ENCODE data around the gene XBP1.
A peak's percentile ranks its signal among the peaks of the same experiment; 100 is the strongest.

The XBP1 gene

DNA sequence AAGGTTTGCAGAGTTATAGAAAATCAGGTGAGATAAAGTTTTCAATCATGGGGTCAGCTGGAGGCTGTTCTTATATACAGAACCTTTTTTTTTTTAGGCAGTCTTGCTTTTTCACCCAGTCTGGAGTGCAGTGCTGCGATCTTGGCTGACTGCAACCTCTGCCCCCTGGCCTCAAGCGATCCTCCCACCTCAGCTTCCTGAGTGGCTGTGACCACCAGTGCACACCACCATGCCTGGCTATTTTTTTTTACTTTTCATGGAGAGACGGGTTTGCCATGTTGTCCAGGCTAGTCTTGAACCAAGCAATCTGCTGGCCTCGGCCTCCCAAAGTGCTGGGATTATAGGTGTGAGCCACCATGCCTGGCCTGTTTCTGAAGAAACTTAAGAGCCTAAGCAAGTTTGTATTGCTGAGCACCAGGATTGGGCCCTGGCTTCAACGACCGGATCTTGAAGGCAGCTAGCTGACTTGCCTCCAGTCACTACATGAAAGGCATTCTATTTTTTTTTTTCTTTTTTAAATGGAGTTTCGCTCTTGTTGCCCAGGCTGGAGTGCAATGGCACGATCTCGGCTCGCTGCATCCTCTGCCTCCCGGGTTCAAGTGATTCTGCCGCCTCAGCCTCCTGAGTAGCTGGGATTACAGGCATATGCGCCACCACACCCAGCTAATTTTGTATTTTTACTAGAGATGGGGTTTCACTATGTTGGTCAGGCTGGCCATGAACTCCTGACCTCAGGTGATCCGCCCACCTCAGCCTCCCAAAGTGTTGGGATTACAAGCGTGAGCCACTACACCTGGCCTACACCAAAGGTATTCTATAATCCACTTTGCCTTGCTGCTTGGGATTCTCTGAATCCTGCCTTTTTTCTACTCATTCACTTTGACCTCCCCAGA, 7.6 kb downstream of the XBP1 start:
- Histone ChIP-seq H3K36me3 (ENCODE audit: low read length) (peaks cover 46% of the 10 kb centered on the region), H3K27me3 (ENCODE audit: low read length) (no peaks in the 10 kb centered on the region), H2AFZ (ENCODE audit: low read depth, low read length, severe bottlenecking) (no peak overlapping the region), H3K9me2 (replicated peaks; ENCODE audit: insufficient read depth, low read length) (no peaks in the 10 kb centered on the region), H3F3A (ENCODE audit: insufficient read depth) (peaks cover 9% of the 10 kb centered on the region), H4K20me1 (ENCODE audit: low read depth, low read length) (peaks cover 24% of the 10 kb centered on the region), H3K79me2 (ENCODE audit: insufficient read depth, low read length) (no peaks in the 10 kb centered on the region), H3K4me2 (ENCODE audit: low read depth, low read length, poor library complexity, severe bottlenecking) (peak overlapping the region; percentile 12), H3K9me3 (ENCODE audit: insufficient read depth, low read length) (no peaks in the 10 kb centered on the region), H3K9ac (ENCODE audit: low read length) (no peak overlapping the region), H3K4me3 (ENCODE audit: insufficient read depth, low read length, poor library complexity, severe bottlenecking) (no peak overlapping the region), H3K27ac (ENCODE audit: low read depth, low read length) (no peak overlapping the region)
- no peak for TF ChIP-seq EZH2phosphoT487 (conservative IDR thresholded peaks at IDR 0.05; ENCODE audit: low read length)
- TF ChIP-seq, protein P1, sequence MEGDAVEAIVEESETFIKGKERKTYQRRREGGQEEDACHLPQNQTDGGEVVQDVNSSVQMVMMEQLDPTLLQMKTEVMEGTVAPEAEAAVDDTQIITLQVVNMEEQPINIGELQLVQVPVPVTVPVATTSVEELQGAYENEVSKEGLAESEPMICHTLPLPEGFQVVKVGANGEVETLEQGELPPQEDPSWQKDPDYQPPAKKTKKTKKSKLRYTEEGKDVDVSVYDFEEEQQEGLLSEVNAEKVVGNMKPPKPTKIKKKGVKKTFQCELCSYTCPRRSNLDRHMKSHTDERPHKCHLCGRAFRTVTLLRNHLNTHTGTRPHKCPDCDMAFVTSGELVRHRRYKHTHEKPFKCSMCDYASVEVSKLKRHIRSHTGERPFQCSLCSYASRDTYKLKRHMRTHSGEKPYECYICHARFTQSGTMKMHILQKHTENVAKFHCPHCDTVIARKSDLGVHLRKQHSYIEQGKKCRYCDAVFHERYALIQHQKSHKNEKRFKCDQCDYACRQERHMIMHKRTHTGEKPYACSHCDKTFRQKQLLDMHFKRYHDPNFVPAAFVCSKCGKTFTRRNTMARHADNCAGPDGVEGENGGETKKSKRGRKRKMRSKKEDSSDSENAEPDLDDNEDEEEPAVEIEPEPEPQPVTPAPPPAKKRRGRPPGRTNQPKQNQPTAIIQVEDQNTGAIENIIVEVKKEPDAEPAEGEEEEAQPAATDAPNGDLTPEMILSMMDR (IDR thresholded peaks at IDR 0.05; ENCODE audit: insufficient read depth, low read length, poor library complexity, severe bottlenecking) = no peak

DNA sequence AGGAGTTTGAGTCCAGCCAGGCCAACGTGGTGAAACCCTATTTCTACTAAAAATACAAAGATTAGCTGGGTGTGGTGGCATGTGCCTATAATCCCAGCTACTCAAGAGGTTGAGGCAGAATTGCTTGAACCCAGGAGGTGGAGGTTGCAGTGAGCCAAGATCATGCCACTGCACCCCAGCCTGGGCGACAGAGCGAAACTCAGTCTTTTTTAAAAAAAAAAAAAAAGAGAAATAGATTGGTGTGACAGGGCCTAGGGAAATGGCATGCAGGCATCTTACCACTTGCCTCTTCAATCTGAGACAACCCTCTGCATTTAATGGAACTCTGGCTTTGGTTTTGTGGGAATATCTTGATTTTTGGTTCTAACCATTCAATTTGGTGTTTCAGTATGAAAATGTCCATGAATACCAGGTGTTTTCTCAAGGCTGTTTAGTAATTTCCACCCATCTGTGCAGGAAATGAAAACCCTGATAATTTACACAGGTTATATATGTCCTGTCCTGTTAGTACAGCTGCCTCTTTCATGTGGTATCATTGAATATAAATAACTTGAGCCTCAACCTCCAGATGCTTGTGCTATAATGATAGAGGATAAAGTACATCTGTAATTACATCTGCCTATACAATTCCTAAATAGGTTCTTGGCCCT, 8.4 kb downstream of the XBP1 start:
- H3F3A ChIP-seq (ENCODE audit: insufficient read depth) = peaks cover 9% of the 10 kb centered on the region
- no peaks in the 10 kb centered on the region for H3K79me2 ChIP-seq (ENCODE audit: insufficient read depth, low read length)
- no peak overlapping the region for H3K4me3 ChIP-seq (ENCODE audit: insufficient read depth, low read length, poor library complexity, severe bottlenecking)
- peaks cover 24% of the 10 kb centered on the region for H4K20me1 ChIP-seq (ENCODE audit: low read depth, low read length)
- H3K9me2 ChIP-seq (replicated peaks; ENCODE audit: insufficient read depth, low read length) = no peaks in the 10 kb centered on the region
- H3K27me3 ChIP-seq (ENCODE audit: low read length) = no peaks in the 10 kb centered on the region
- H2AFZ ChIP-seq (ENCODE audit: low read depth, low read length, severe bottlenecking) = no peak overlapping the region
- peak overlapping the region; percentile 12 for H3K4me2 ChIP-seq (ENCODE audit: low read depth, low read length, poor library complexity, severe bottlenecking)
- H3K27ac ChIP-seq (ENCODE audit: low read depth, low read length) = no peak overlapping the region
- H3K9ac ChIP-seq (ENCODE audit: low read length) = no peak overlapping the region
- no peaks in the 10 kb centered on the region for H3K9me3 ChIP-seq (ENCODE audit: insufficient read depth, low read length)
- TF ChIP-seq, protein P1 (IDR thresholded peaks at IDR 0.05; ENCODE audit: insufficient read depth, low read length, poor library complexity, severe bottlenecking) = no peak
- no peak for TF ChIP-seq EZH2phosphoT487 (conservative IDR thresholded peaks at IDR 0.05; ENCODE audit: low read length)
- peaks cover 50% of the 10 kb centered on the region for H3K36me3 ChIP-seq (ENCODE audit: low read length)

DNA sequence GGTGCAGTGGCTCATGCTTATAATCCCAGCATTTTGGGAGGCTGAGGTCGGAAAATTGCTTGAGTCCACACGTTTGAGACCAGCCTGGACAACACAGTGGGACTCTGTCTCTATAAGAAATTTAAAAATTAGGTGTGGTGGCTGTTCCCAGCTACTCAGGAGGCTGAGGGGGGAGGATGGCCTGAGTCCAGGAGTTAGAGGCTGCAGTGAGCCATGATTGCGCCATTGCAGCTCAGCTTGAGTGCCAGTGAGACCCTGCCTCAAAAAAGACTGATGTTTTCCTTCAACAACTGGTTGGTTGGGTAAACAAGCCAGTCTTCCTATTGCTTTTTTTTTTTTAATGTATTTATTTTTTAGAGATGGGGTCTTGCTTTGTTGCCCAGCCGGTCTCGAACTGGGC, 9.2 kb downstream of the XBP1 start:
- peaks cover 9% of the 10 kb centered on the region for H3F3A ChIP-seq (ENCODE audit: insufficient read depth)
- H3K4me2 ChIP-seq (ENCODE audit: low read depth, low read length, poor library complexity, severe bottlenecking) = no peak overlapping the region
- TF ChIP-seq, protein P1 (IDR thresholded peaks at IDR 0.05; ENCODE audit: insufficient read depth, low read length, poor library complexity, severe bottlenecking) = no peak
- no peak for TF ChIP-seq EZH2phosphoT487 (conservative IDR thresholded peaks at IDR 0.05; ENCODE audit: low read length)
- no peak overlapping the region for H3K4me3 ChIP-seq (ENCODE audit: insufficient read depth, low read length, poor library complexity, severe bottlenecking)
- no peaks in the 10 kb centered on the region for H3K9me3 ChIP-seq (ENCODE audit: insufficient read depth, low read length)
- no peak overlapping the region for H3K27ac ChIP-seq (ENCODE audit: low read depth, low read length)
- no peak overlapping the region for H2AFZ ChIP-seq (ENCODE audit: low read depth, low read length, severe bottlenecking)
- peaks cover 44% of the 10 kb centered on the region for H3K36me3 ChIP-seq (ENCODE audit: low read length)
- no peak overlapping the region for H3K9ac ChIP-seq (ENCODE audit: low read length)
- no peaks in the 10 kb centered on the region for H3K9me2 ChIP-seq (replicated peaks; ENCODE audit: insufficient read depth, low read length)
- H3K27me3 ChIP-seq (ENCODE audit: low read length) = no peaks in the 10 kb centered on the region
- no peaks in the 10 kb centered on the region for H3K79me2 ChIP-seq (ENCODE audit: insufficient read depth, low read length)
- H4K20me1 ChIP-seq (ENCODE audit: low read depth, low read length) = peaks cover 24% of the 10 kb centered on the region; the same call in 1 of the 2 replicates
